ENCODE data around the gene IFRD1.
A peak's percentile ranks its signal among the peaks of the same experiment; 100 is the strongest.

Gene IFRD1, protein sequence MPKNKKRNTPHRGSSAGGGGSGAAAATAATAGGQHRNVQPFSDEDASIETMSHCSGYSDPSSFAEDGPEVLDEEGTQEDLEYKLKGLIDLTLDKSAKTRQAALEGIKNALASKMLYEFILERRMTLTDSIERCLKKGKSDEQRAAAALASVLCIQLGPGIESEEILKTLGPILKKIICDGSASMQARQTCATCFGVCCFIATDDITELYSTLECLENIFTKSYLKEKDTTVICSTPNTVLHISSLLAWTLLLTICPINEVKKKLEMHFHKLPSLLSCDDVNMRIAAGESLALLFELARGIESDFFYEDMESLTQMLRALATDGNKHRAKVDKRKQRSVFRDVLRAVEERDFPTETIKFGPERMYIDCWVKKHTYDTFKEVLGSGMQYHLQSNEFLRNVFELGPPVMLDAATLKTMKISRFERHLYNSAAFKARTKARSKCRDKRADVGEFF

DNA sequence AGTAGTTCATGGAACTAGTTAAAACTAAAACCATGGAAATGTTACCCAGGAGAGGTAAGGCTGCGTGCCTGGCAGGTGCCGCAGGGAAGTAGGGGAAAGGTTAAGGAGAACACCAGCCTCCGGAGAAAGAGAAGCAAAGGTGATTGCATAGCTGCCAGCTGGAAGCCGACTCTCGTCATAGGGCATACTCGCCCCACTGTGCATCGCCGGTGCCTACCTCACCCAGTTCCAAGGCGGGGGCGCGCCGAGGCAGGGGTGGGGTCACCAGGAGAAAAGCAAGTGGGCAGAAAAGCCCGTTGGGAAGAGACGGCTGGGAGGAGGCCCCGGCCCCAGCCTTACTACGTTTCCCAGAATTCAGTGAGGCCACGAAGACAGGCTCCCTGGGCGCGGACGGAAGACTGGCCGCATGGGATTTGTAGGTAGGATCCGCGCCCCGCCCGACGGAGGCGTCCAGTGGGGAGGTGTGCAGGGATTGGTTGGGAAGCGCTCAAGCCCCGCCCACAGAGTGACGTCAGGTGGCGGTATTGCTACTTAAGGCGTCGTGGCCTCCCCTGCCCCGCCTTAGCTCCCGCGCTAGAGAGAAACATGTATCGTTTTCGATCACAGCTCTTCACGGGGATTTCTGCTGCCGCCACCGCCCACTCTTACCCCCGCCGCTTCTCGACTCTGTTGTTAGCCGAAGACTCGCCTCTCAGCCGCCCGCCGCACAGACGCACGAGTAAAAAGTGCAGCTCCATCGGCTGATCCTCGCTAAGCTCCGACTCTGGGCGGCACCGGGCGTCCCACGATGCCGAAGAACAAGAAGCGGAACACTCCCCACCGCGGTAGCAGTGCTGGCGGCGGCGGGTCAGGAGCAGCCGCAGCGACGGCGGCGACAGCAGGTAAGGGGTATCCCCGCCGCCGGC is at the start of gene IFRD1:
IFRD1 (plus strand) TSS at position 559 of the 905 bp plus-strand sequence; CDS start at position 788, 229 bp downstream.
- peak; percentile 98 to 100 (median 99) for DNase-seq (ENCODE audit: low read depth in 3 of 3)

DNA sequence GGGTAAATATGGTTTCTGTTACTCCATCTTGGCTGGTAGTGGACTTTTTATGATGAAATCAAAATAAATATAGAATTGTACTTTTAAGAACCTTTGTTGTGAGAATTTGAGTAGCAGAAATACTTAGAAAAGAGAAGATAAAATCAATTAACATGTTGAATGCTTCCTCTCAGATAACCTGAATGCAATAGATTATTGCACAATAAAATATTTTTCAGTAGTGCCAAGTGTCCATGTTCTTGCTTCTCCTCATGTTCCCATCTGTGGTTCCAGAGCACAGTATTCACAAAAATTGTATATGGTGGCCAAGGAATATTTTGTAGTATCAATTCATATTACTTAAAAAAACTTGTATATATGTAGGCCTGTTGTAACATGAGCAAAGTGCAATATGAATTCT is 45.9 kb upstream of the IFRD1 start:
- no peak for DNase-seq (ENCODE audit: low read depth in 3 of 3)

DNA sequence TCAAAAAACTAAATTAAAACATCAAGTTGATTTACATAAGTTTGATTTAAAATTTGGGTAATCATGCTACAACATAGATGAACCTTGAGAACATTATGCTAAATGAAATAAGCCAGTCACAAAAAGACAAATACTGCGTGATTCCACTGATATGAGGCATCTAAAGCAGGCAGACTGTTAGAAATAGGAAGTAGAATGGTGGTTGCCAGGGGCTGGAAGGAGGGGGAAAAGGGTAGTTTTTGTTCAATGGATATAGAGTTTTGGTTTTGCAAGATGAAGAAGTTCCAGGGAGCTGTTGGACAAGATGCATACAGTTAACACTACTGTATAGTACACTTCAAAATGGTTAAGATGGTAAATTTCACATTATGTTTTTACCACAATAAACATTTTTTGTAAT is 45.0 kb upstream of the IFRD1 start:
- no peak for DNase-seq (ENCODE audit: low read depth in 3 of 3)

DNA sequence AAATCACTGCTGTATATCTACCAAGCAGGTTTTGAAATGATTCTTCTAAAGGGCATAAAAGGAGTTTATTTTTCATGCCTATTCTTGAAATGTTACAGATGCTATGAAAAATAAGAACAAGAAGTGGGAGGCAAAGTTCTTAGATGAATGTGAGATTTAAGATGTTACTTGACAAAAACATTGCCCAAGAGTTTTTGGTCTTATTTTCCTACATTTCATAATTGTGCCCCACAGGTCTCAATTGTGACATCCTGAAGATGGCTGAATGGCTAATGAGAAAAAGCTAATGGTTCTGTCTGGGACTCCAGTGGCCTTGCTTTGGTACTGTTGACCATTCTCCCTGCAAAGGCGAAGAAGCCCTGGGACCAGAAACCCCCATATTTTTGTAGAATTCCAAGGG is 43.0 kb upstream of the IFRD1 start:
- DNase-seq (ENCODE audit: low read depth in 3 of 3): no peak

DNA sequence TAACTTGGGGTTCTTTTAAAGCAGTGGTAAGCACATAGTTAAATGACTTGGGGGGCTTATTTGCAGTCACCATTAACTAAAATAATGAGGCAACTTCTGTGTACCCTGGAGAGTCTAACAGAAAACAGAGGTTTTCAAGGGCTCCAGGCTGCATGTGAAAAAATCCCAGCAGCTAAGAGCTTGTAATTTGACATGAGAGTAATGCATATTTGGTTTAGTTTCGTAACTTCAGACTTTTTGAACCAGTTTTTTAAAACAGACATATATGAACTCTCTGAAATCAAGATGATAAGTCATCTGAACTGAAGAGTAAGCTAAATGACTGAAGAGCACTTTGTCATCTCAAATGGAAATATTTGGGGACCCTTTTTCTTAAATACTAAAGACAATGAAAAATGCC is 40.2 kb upstream of the IFRD1 start:
- DNase-seq (ENCODE audit: low read depth in 3 of 3): no peak

DNA sequence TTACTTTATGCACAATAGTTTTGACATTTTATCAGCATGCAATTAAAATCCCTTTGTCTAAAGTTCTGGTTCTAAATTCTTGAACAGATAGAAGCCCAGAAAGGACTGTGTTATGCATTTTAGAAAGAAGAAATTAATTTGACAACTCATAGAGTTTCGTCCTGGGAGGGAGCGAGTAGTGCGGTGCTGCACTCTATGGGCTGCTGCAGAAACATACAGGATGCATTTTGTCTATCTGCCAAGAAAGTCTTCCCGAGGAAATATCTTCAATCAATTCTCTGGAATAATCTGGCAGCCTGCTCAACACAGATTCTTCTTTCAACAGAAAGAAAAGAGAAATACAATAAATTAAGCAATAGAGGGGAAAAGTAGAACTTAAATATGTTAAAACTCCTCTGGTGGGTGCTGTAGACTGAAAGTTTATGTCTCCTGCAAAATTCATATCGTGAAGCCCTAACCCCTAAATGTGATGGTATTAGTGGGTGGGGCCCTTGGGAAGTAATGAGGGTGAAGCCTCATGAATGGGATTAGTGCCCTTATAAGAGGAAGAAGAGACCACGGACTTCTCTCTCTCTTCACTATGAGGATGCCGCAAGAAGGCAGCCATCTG is 39.0 kb upstream of the IFRD1 start:
- DNase-seq (ENCODE audit: low read depth in 3 of 3): no peak

DNA sequence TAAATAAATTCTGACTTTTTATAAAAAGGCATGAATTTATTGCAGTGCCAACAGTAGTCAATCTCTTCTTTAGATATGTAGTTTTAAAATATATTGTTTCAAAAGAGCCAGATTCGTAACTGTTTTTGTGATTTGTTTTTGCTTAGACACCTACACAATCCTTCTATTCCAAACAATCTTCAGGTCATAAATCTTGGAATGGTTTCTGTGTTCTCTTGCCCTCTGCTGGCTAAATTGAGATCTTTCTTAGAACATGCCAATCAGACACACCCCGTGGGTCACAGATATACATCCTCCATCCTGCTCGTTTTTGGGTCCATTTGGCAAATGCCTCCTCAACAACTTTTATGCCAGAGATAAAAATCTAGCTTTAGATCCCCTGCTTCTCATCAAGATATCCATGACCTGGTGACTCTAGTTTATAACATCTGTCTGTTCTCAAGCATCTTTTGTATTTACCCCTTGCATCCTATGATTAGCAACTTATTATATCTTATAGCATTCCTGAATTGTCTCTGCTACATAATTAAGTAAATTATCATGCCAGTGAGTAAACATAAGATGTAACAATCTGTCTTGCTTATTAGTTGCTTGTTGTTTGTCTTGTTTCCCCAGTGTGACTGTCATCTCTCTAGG is 35.3 kb upstream of the IFRD1 start:
- no peak for DNase-seq (ENCODE audit: low read depth in 3 of 3)

DNA sequence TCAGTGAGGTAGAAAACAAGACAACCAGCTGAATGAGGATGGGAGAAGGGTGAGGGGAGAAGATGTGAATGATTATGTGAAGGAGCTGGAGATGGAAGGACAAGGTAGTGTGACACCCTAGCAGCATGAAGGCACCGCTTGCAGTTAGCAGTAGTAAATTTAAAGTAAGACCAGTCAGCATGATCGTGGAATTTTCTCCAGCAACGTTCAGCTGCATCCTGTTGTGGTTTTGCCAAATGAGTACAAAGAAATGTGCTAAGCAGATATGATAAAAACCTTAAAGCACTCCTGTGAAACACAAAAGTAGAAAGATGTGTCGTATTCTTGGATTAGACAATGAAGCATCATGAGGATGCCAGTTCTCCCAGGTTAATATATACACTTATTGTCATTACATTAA is 34.1 kb upstream of the IFRD1 start:
- no peak for DNase-seq (ENCODE audit: low read depth in 3 of 3)

DNA sequence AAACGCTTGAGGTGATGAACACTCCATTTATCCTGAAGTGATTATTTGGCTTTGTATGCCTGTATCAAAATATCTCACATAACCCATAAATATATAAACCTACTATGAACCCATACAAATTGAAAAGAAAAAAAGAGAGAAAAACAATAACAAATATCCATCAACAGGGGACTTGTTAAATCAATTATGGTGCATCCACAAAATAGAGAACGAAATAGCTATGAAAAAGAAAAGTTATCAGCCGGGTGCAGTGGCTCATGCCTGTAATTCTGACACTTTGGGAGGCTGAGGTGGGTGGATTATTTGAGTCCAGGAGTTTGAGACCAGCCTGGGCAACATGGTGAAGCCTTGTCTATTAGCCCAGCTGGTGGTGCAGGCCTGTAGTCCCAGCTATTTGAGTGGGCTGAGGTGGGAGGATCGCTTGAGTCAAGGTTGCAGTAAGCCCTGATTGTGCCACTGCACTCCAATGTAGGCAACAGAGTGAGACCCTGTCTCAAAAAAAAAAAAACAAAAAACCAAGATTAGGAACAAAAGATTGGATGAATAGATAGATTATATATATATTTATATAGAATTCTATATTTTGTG is 30.6 kb upstream of the IFRD1 start:
- no peak for DNase-seq (ENCODE audit: low read depth in 3 of 3)

DNA sequence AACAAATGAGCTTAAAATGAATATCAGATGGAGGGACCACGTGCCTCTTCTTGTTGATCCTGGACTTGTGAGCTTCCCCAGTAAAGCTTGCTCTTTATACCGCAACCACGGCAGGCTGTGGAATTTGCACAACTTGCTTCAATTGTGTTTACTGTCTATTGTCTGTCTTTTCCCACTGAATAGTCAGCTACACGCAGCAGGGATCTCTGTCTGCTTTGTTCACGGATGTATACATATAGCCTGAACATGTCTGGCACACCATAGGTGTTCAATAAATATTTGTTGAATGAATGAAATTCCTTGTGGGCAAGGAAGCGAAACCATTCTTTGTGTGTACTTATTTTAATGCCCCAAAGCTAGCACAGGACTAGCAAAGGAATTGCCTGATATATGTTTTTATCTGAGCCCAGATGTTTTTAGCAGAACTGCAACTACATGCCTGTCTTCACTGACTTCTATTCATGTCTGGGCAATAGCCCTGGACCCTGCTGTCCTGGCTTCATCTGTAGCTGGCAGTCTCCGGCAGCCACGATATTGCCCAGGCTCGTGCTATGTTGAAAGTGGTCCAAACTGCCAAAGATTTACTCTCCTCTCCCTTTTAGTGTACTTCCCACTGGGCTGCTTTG is 29.9 kb upstream of the IFRD1 start:
- DNase-seq (ENCODE audit: low read depth in 3 of 3): no peak

DNA sequence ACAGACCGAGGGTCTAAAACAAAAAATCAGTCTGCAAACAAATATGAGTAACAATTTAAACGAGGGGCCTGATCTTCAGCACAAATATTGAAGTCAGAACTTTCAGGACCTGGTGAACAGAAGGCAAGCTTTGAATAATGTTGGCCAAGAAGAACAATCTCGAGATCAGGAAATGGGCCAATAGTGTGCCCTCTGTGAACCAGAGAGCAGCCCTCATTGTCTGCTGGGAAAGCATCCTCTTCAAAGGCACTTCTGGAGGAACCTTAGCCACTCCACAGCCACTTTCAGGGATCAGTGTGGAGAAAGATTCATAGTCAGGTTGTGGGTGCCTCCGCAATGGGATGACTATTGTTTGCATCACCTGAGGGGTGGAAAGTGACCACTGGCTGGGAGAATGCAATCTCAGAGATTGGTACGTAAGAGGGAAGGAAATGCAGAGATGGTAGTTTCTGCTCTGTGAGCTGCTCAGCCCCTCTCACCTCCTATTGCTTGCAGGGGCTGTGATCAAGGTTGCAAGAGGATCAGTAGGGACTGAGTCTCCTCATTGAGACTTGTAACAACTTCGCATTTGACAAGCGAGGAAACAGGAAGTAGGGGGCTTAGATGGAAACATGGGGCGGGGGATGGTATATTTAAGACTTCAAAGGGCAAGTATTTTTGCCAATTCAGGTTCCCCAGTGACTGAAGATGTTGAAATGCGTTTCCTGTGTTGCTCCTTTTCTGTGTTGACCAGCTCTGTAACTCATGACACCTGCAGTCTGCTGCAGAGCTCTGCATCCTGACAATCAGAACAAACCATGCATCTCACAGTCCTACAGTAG is 28.4 kb upstream of the IFRD1 start:
- no peak for DNase-seq (ENCODE audit: low read depth in 3 of 3)

DNA sequence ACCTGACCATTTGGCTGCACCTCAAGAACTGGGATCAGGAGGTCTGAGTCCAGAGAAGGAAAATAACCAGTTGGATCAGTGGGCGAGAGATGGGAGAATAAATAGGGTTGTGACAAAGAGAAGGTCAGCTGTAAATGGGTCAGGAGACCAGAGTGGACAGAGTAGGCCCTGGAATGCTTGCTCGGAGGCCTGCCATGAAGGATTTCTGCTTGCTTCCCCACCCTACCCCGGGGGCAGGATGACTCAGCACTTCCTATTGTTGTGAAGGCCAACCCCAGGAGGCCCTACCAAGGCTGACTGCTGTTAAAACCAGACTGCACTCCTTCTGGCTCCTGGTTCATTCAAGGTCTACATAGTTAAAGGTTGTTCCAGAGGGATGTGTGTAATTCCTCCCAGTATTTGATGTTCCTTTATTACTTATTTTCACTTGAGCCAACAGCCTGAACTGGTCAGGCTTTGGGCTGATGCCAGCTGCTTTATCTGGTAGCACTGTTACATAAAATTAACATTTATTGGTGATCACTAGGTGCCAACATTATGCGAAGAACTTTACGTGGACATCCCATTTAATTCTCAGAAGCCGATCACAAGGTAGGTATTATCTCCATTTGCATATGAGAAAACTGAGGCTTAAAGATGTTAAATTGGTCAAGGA is 27.3 kb upstream of the IFRD1 start:
- DNase-seq (ENCODE audit: low read depth in 3 of 3): no peak

DNA sequence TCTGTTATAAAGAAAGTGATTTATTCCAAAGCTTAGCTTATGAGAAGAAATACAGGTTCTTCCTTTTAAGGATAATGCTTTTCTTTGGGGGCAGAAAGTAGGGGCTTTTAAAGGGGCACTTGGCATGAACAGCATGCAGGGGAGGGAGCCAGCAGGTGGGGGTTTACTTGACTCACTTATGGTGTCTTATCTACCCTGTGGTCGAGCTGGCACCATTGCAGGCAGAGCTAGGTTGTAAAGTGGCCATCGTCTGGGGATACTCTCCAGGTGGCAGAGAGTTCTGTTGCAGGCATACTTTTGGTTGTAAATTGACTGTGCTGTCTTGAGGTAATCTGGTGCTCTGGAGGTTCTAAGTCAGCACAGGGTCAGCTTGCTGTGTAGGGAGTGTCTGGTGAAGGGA is 26.3 kb upstream of the IFRD1 start:
- DNase-seq (ENCODE audit: low read depth in 3 of 3): no peak

DNA sequence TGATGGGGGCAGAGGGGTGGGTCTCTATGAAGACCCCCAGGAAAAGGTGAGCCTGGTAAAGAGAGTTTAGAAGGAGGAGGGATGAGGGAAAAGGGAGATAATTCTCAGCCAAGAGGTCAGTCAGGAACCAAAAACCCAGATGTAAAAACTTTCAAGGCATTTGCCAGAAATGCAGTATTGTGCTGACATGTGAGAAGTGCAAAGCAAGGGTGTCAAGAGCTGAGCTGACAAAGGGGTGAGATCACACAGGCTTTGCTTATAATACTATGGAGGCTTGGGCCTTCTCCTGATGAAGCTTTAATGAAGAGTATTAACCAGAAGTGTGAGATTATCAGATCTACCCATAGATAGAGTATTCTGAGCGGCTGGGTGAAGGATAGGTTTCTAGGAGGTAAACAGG is 22.3 kb upstream of the IFRD1 start:
- no peak for DNase-seq (ENCODE audit: low read depth in 3 of 3)

DNA sequence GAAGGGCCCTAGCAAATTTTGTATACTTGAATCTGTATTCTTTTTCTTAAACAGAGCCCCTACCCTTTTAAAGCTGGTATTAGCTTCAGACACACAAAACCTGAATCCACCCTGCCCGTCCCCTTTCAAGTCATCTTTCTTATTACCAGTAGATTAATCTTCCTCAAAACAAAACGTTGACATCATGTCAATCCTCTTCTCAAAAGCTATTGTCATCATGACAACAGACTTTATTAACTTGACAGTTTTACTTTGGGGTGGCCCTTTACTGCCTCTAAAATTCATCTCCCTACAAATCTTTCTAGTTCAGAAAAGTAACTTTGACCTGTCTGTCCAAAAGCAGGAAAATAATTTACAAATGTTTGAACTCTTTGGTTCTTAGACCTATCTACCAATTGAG is 21.5 kb upstream of the IFRD1 start:
- no peak for DNase-seq (ENCODE audit: low read depth in 3 of 3)

DNA sequence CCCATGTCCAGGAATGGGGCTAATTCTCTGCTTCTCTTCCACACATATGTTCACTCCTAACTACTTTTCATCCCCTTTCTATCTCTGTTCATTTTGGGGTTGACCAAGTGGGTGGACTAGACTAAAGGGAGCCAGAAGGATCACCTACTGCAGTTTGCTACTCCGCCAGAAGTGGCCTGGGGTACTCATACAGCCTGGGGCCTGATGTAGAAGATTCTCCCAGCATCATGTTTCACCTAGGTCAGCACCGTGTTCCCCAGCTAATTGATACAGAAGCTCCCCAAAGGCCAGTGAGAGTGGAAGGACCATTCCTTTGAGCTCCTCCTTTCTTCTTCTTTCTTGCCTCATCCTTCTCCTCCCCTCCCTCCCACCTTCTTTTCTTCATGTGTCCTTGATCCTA is 19.6 kb upstream of the IFRD1 start:
- DNase-seq (ENCODE audit: low read depth in 3 of 3): no peak

DNA sequence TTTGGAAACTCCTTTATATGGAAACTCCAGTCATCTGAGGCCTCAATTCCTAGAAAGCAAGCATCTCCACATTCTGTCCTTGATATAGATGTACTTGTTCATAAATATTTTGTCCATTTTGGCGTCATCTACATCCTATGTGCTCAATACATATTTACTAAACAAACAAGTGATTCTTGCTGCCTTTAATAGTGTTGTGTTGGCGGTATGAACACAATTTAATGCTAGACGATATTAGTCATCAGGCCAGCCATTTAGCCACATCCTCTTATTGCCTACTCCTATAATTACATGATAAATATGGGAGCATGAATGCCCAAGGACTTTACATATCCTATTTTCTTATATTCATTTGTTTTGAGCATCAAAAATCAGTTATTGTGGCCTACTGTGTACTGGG is 18.5 kb upstream of the IFRD1 start:
- no peak for DNase-seq (ENCODE audit: low read depth in 3 of 3)

DNA sequence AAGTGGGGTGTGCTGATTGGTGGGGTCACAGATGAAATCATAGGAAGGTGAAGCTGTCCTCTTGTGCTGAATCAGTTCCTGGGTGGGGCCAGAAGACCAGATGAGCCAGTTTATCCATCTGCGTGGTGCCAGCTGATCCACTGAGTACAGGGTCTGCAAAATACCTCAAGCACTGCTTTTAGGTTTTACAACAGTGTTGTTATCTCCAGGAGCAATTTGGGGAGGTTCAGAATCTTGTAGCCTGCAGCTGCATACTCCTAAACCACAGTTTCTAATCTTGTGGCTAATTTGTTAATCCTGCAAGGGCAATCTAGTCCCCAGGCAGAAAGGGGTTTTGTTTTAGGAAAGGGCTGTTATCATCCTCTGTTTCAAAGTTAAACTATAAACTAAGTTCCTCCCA is 17.0 kb upstream of the IFRD1 start:
- DNase-seq (ENCODE audit: low read depth in 3 of 3): no peak

DNA sequence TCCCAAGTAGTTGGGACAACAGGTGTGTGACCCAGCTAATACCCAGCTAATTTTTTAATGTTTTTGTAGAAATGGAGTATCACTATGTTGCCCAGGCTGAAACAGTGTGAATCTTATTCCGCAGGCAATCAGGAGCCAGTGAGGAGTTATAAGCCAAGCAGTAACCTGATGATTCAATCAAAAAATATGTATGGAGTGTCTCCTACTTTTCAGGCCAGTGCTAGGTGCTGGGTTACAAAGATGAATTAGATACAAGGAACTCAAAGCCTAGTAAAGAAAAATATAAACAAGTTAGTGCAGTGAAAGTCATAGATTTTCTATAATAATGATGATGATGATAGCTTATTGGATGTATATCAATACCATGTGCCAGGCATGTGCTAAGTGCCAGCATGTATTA is 13.2 kb upstream of the IFRD1 start:
- DNase-seq (ENCODE audit: low read depth in 3 of 3): no peak

DNA sequence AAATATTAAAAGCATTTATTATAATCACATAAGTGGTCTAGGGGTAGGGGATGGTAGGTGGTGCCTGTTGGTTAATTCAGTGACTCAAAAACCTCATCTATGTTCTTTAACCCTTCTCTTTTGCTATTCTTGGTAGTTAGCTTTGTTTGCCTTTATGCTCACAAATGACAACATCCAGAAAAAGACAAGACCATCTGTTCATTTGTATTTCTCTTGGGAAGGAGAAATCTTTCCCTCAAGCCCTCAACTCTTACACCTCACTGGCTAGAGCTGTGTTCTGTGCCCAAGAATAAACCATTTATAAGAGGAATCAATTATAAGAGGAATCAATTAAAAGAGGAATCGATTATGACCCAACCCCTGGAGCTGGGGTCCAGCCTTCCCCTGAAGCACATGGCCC is 10.8 kb upstream of the IFRD1 start:
- DNase-seq (ENCODE audit: low read depth in 3 of 3): no peak
